NCI-H1436 (cell line): ENCODE data around the gene ATP13A3.

Source experiments
- DNase-seq: peaks from one replicate; lab custom pipeline; 2025; lab: John Stamatoyannopoulos, UW

ATP13A3 gene

GRCh38 chr3:194392576-194392975, 94.2 kb downstream of the ATP13A3 start:
- no peak for DNase-seq

- DNase-seq: no peak
These were observed 96.0 kb downstream of the ATP13A3 start for GRCh38 chr3:194390835-194391234.

- DNase-seq: no peak
These were observed 97.5 kb downstream of the ATP13A3 start for GRCh38 chr3:194389269-194389668.

DNA sequence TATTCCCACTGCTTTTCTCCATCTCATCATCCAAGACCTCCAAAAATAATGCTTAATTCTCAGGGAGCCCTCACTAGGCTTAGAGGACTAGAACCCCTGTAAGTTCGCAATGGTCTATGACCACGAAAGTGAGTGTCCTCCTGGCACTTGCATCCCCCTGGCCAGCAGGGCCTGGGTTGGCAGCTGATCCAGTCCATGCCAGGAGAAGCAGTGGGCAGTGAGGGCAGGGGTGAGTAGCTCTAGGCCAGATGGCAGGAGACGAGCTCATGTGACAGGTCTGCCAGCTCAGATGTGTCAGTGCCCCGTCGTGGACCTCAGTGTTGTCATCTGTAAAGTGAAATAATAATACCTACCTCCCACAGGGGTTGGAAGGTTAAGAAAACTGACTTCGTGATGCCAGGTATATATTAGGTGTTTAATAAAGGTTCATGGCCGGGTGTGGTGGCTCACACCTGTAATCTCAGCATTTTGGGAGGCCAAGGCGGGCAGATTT, 98.8 kb downstream of the ATP13A3 start:
- no peak for DNase-seq

DNA sequence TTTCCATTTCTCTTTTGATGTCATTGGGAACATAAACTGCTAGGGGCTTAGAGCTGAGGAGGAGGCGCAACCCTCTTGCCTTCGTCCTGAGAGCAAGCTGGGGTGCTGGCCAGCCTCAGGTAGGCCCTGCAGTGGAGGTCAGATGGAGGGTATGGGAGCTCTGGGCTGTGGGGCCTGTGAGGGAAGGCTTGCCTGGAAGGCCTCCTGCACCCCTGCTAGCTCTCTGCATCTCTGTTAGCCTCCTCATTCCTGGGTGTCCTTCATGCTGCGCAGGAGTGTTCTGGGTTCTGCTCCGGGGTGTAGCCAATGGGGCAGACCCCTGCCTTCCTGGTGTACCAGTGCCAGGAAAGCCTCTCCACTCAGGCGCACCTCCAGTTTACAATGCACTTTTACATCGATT, 99.5 kb downstream of the ATP13A3 start:
- DNase-seq: no peak

DNA sequence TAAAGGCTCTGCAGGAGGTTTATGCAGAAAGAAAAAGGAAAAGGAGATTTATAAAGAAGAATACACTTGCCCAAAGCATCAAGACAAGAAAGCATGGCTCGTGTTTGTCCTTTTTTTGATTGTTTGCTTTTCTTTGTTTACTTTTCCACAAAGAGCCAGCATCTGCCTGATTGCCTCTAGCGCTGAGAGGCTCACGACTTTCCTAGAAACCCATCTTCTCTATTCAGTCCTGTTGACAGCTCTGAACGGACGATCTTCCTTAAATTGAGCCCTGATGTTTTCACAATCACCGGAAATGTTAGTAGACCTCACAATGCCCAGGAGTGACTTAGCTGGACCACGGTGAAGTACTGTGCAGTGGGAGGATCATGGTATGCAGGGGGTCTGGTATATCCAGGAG, 100.2 kb downstream of the ATP13A3 start:
- no peak for DNase-seq

- DNase-seq: no peak
These were observed 100.7 kb downstream of the ATP13A3 start for GRCh38 chr3:194386066-194386465.

- DNase-seq: no peak
These were observed 102.2 kb downstream of the ATP13A3 start for GRCh38 chr3:194384569-194385001.

DNA sequence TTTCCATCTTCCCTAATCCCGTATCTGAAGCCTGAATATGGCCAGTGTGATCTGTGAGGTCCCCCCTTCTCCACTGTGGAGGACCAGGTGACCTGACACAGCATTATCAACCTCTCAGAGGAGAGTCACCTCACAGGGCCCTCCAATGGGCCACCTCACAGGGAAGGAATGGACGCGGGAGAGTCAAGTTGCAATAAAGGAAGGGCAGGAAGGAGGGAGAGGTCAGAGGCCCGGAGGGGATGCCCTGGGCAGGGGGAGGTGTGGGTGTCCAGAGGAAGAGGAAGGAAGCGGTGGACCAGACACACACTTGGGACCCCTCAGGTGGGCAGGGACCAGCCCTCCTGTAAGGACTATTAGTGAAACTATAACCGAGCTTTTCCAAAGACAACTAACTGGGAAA, 102.6 kb downstream of the ATP13A3 start:
- DNase-seq: no peak

- no peak for DNase-seq
These were observed 103.4 kb downstream of the ATP13A3 start for GRCh38 chr3:194383276-194383940.

- no peak for DNase-seq
These were observed 103.9 kb downstream of the ATP13A3 start for GRCh38 chr3:194382892-194383223.

DNA sequence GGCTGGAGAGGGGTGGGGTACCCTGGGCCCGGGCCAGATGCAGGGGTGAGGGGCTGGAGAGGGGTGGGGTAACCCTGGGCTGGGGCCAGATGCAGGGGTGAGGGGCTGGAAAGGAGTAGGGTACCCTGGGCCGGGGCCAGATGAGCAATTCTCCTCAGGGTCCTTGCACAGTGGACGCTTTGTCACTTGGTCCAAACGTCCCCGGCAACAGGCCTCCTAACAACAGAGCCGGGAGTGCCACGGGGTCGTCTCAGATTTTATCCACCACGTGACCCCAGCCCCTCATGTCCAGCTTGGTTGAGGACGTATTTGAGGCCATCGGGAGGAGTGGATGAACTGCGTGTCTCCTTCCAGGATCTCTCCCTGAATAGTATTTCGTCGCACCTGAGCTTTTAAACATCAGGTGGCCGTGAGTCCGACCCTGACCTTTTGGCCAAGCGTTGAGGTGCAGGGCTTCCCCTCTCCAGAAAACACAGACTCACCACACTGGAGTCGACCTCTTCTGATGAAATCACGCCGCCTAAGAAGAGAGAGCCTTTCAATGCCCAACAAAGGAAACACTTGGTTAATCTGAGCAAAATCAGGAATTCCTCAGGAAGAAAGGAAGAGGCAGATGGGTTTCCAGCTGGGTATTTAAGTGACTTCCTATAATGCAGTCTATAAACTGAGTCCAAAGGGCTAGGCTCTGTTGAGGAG, 104.5 kb downstream of the ATP13A3 start:
- DNase-seq: no peak

- DNase-seq: no peak
These were observed 105.3 kb downstream of the ATP13A3 start for GRCh38 chr3:194381460-194381875.

DNA sequence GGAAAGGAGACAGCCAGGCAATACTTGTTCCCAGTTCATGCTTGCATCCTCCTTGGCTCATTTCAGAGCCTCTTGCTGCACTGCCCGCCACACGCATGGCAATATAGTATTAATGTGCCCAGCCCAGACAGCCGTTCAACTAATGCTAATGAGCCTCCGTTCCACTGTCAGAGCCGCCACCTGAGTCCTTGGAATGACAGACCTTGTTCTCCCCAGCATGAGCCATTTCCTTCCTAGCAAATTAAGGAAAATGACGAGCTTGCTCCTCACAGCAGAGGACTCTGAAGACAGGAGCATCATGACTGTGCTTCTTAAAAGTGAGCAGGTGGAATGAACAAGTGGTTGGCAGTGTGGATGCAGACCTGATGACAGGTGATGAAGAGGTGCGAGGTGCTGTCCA, 106.5 kb downstream of the ATP13A3 start:
- no peak for DNase-seq

DNA sequence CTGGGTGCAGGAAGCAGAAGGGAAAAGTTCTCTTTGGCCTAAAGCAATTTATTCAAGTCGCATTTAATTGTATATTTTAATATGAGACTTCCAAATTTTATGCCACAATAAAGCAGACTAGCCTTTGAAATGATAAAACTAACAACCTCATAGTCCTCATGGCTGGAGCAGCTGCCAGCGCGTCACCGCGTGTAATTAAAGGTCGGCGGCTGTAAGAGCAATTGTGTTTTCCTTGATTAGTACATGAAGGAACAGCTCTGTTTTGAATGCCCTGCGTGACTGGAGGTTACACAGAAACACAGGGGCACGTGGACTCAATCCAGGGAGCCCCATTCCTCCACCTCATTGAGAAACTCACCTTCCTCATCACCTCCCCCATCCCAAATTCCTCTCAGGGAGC, 107.2 kb downstream of the ATP13A3 start:
- DNase-seq: peak; percentile 65

DNA sequence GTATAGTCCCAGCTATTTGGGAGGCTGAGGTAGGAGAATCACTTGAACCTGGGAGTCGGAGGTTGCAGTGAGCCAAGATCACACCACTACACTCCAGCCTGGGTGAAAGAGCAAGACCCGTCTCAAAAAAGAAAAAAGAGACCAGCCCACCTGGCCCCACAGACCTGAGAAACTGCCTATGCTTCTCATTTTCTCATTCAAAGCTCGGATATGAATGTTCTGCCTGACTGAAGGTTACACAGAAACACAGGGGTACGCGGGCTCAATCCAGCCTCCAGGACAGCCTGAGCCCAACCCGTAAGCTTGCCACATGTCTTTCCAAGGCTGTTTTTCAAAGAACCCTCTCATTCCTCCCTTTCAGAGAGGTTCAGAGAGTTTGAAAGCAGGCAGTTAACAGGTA, 107.6 kb downstream of the ATP13A3 start:
- no peak for DNase-seq

GRCh38 chr3:194377708-194378107, 109.1 kb downstream of the ATP13A3 start:
- DNase-seq: no peak

DNA sequence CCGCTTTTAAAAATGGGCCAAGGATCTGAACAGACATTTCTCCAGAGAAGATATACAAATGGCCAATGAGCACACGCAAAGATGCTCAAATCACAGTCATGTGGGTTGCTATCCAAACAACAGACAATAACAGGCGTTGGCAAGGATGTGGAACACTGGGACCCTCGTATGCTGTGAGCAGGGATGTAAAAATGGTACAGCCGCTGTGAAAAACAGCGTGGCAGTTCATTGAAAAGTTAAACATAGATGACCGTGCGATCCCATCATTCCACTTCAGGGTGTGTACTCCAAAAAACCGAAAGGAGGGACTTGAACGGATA, 110.6 kb downstream of the ATP13A3 start:
- no peak for DNase-seq

DNA sequence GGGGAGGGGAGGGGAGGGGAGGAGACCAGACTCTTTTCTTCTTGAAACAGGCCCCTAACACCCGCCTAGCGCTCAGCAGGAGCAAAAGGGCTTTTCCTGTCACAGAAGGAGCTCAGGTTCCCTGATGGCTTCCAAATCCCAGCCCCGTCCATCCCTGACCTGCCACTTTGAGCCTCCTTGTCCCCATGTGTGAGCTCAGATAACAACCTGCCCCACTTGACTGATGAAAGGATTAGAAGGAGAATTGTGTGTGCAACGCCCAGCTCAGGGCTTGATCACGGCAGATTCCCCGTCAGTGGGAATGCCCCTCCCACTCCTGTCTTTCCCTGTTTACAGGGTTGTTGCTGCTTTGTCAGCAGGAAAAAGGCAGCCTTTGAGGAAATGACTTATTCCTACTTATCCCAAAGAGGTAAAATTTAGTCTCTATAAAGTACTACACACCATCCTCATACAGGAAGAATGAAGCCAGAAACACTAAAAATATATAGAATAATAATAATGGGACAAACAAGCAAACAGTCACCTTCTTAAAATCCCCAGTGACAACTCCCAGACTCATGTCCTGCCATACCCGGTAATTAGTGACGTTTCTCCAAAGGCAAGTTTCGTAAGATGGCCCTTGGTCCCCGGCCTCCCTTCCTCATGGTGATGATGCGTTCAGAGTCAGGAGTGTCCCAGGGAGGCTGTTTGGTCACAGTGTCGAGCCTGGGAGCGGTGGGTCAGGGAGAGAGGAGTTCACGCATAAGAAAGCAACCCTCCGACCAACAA, 111.1 kb downstream of the ATP13A3 start:
- DNase-seq: peak; percentile 53

GRCh38 chr3:194374935-194375334, 111.9 kb downstream of the ATP13A3 start:
- DNase-seq: peak; percentile 56

DNA sequence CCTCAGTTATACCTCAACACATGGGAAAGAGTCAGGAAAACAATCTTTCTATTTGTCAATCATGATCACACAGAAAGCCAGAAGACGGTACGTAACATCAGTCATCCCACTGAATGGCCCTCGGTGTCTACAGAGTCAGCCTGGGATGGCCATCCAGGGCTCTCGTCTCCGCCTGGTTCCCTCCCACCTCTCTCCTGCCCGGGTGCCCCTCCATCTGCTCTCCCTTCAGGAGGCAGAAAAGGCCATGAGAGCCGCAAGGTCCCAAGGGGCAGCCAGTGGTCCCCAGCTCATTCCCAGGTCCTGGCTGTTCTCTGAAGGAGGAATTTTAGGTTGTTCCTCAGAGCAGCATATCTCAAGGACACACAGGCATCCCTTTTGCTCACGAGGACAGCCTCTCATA, 112.9 kb downstream of the ATP13A3 start:
- no peak for DNase-seq

DNA sequence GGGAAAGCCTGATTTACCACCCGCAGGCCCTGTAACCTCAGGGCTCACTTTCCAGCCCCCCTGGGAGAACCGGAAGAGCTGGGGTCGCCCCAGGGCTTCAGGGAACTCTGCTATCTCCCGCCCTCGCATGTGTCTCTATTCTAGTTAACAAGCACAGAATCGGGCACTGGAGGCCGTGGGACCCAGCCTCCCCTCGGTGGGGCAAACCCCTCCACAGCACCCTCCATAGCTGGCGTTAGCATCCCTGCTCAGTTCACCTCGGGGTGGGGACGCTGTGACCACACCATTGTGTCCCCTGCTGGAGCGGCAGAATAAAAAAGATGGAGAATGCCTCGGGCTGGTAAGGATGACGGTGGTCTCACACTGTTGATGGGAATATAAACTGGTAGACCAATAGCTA, 113.8 kb downstream of the ATP13A3 start:
- DNase-seq: no peak

- DNase-seq: no peak
These were observed 116.0 kb downstream of the ATP13A3 start for GRCh38 chr3:194370753-194371152.
